Coronary artery (tissue), 2 donors: ENCODE data around the gene ZSCAN9.

ENCODE experiments used
- DNase-seq: peaks from one replicate; pipeline ENCODE4 v3.0.0-alpha.2; 2017; ENCODE audit warnings: low spot score
- H3K27ac ChIP-seq, 2 donors: fragments of 200-600 bp; sonication (generic); one replicate each; pipeline ENCODE4 v1.5.1; 2016 to 2019
- H3K4me3 ChIP-seq: fragments of 200-600 bp; sonication (generic); 2 replicates; pipeline ENCODE4 v1.5.1; 2016; ENCODE audit warnings: mild to moderate bottlenecking, moderate library complexity
- CTCF ChIP-seq: fragments of 200-600 bp; sonication (generic); IDR thresholded peaks from one replicate; pipeline ENCODE4 v1.5.1; 2019; ENCODE audit warnings: antibody characterized with exemption

Gene ZSCAN9

GRCh38 chr6:28211840-28212509, 13.1 kb upstream of the ZSCAN9 start:
- H3K27ac ChIP-seq, result no peak overlapping the region
- peak overlapping the region; percentile 50 for H3K4me3 ChIP-seq
- no peak for DNase-seq
- no peak for TF ChIP-seq CTCF

GRCh38 chr6:28212510-28213212, 12.4 kb upstream of the ZSCAN9 start:
- Histone ChIP-seq H3K27ac (no peak overlapping the region), H3K4me3 (peak overlapping the region; percentile 50)
- no peak for TF ChIP-seq CTCF
- no peak for DNase-seq

- peak overlapping the region; percentile 50 for H3K4me3 ChIP-seq
- no peak for DNase-seq
- no peak overlapping the region for H3K27ac ChIP-seq
- TF ChIP-seq CTCF, result no peak
Measured at GRCh38 chr6:28213213-28213523, 11.9 kb upstream of the ZSCAN9 start.

- H3K27ac ChIP-seq, result no peak overlapping the region
- no peak for TF ChIP-seq CTCF
- H3K4me3 ChIP-seq, result no peak overlapping the region
- no peak for DNase-seq
Measured at GRCh38 chr6:28215425-28215824, 9.7 kb upstream of the ZSCAN9 start.

- no peak for TF ChIP-seq CTCF
- DNase-seq, result no peak
- Histone ChIP-seq H3K4me3 (peak overlapping the region; percentile 68), H3K27ac (no peak overlapping the region)
Measured at GRCh38 chr6:28217890-28218289, 7.2 kb upstream of the ZSCAN9 start.

GRCh38 chr6:28218312-28219248, 6.5 kb upstream of the ZSCAN9 start:
- no peak for DNase-seq
- peak overlapping the region; percentile 68 for H3K4me3 ChIP-seq
- TF ChIP-seq CTCF, result no peak
- peak overlapping the region; percentile 46 to 55 for H3K27ac ChIP-seq
